Measurements from ENCODE around the gene ATP1B1. TPM values are rescaled to one million over a fixed set of nuclear protein-coding genes. Genes with fewer than 3 reads are reported as not detected.
A peak's percentile ranks its signal among the peaks of the same experiment; 100 is the strongest.

Gene ATP1B1
- total RNA-seq, 4 donors from 2014 or later: 52.6 to 210 (median 111) TPM

GRCh38 chr1:169111472-169111871, 5.0 kb downstream of the ATP1B1 start:
- Histone ChIP-seq H3K4me3 (peak overlapping the region; percentile 10 to 58), H3K27me3 (no peaks in the 10 kb centered on the region), H3K27ac (peak overlapping the region; percentile 82 to 84), H3K4me1 (peaks cover 0 to 8% of the 10 kb centered on the region in 2 donors), H3K36me3 (no peaks in the 10 kb centered on the region), H3K9me3 (no peaks in the 10 kb centered on the region)
- no peak for DNase-seq
- intact Hi-C loops (cut with DNase I; ENCODE audit: low total_unique reads): no loop called here
- TF ChIP-seq POLR2A (IDR thresholded peaks at IDR 0.05): no peak
- TF ChIP-seq, protein P1, sequence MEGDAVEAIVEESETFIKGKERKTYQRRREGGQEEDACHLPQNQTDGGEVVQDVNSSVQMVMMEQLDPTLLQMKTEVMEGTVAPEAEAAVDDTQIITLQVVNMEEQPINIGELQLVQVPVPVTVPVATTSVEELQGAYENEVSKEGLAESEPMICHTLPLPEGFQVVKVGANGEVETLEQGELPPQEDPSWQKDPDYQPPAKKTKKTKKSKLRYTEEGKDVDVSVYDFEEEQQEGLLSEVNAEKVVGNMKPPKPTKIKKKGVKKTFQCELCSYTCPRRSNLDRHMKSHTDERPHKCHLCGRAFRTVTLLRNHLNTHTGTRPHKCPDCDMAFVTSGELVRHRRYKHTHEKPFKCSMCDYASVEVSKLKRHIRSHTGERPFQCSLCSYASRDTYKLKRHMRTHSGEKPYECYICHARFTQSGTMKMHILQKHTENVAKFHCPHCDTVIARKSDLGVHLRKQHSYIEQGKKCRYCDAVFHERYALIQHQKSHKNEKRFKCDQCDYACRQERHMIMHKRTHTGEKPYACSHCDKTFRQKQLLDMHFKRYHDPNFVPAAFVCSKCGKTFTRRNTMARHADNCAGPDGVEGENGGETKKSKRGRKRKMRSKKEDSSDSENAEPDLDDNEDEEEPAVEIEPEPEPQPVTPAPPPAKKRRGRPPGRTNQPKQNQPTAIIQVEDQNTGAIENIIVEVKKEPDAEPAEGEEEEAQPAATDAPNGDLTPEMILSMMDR (IDR thresholded peaks at IDR 0.05): no peak

GRCh38 chr1:169112241-169112640, 5.8 kb downstream of the ATP1B1 start:
- Histone ChIP-seq H3K9me3 (no peaks in the 10 kb centered on the region), H3K27ac (peak overlapping the region; percentile 50 to 82), H3K27me3 (no peaks in the 10 kb centered on the region), H3K4me3 (no peak overlapping the region), H3K4me1 (peaks cover 0 to 8% of the 10 kb centered on the region in 2 donors), H3K36me3 (no peaks in the 10 kb centered on the region)
- intact Hi-C loops (cut with DNase I; ENCODE audit: low total_unique reads): no loop called here
- TF ChIP-seq, protein P1 (IDR thresholded peaks at IDR 0.05): no peak
- TF ChIP-seq POLR2A (IDR thresholded peaks at IDR 0.05): no peak
- DNase-seq: no peak

- Histone ChIP-seq H3K4me3 (no peak overlapping the region), H3K27me3 (no peaks in the 10 kb centered on the region), H3K27ac (peak overlapping the region; percentile 50 to 82), H3K4me1 (peaks cover 0 to 8% of the 10 kb centered on the region in 2 donors), H3K36me3 (no peaks in the 10 kb centered on the region), H3K9me3 (no peaks in the 10 kb centered on the region)
- TF ChIP-seq POLR2A (IDR thresholded peaks at IDR 0.05): no peak
- TF ChIP-seq, protein P1 (IDR thresholded peaks at IDR 0.05): no peak
- DNase-seq: no peak
- intact Hi-C loops (cut with DNase I; ENCODE audit: low total_unique reads): no loop called here
Observed at GRCh38 chr1:169113613-169114119, 7.2 kb downstream of the ATP1B1 start.

DNA sequence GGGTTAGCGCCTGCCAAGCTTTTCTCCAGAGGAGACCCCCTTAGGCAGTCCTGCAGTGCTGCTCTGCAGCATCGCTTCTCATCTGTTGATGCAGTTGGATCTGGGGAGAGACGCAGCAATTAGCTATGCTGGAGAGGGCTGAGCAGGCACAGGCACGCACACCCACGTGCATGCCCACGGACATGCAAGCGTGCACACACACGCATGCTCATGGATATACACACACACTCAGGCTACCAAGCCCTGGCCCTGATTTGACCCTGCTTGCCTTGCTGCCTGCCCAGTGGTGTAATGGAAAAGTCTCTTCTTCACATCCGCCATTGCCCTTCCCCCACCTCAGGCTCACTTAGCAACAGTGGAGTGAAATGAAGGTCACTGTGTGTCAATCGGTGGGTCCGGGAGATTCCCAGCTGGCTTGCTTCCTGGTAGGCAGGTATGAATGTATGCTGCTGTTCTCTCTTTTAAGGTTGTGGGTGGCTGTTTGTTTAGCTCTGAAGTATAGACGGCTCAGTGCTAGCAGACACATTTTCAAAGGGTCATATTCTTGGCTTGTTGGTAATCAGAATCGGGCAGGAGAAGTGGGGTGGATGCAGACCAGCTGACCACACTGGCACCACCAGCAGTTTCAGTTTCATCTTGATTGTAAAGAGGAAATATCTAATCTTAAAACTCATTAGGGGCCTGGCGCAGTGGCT, 9.5 kb downstream of the ATP1B1 start:
- no peak for DNase-seq
- no peaks in the 10 kb centered on the region for H3K27me3 ChIP-seq
- H3K4me3 ChIP-seq: no peak overlapping the region
- TF ChIP-seq, protein P1 (IDR thresholded peaks at IDR 0.05): no peak
- TF ChIP-seq POLR2A (IDR thresholded peaks at IDR 0.05): no peak
- intact Hi-C loops (cut with DNase I; ENCODE audit: low total_unique reads): no loop called here
- H3K27ac ChIP-seq: peak overlapping the region; percentile 35 to 69
- H3K9me3 ChIP-seq: no peaks in the 10 kb centered on the region
- peaks cover 0 to 8% of the 10 kb centered on the region in 2 donors for H3K4me1 ChIP-seq
- H3K36me3 ChIP-seq: no peaks in the 10 kb centered on the region

DNA sequence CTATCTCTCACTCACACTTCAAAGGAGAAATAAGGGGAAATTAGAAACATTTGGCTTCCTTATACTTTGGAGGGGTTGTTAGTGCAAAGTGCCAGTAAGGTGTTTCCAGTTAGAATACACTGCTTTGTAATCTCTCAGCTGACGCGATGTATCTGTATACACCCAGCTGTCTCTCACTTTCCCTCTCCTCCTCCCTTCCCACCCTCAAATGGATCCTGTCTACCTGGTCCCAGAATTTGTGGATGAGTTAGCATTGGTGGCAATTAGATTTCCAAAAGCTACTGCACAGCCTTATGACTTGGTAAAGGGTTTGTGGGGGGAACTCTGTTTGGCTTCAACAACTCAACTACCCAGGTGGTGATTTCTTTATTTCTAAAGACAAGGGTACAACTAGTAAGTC, 10.5 kb downstream of the ATP1B1 start:
- Histone ChIP-seq H3K4me1 (peaks cover 0 to 8% of the 10 kb centered on the region in 2 donors), H3K27ac (peak overlapping the region; percentile 35 to 69), H3K4me3 (no peak overlapping the region), H3K27me3 (no peaks in the 10 kb centered on the region), H3K36me3 (no peaks in the 10 kb centered on the region), H3K9me3 (no peaks in the 10 kb centered on the region)
- DNase-seq: no peak
- TF ChIP-seq, protein P1 (IDR thresholded peaks at IDR 0.05): no peak
- TF ChIP-seq POLR2A (IDR thresholded peaks at IDR 0.05): no peak
- intact Hi-C loops (cut with DNase I; ENCODE audit: low total_unique reads): no loop called here
